Muscle of leg (tissue), 11 donors: Measurements from ENCODE around the gene DDIAS. TPM values are rescaled to one million over a fixed set of nuclear protein-coding genes. Genes with fewer than 3 reads are reported as not detected.

Experiments used
- DNase-seq: peaks from one replicate; pipeline ENCODE4 v3.0.0; 2013
- H3K27ac ChIP-seq: one replicate; pipeline ENCODE4 v1.5.1; 2013; ENCODE audit warnings: mild to moderate bottlenecking, low read length, control low read depth
- H3K27me3 ChIP-seq: one replicate; pipeline ENCODE4 v1.6.1; 2013; ENCODE audit warnings: low read length; ENCODE audit not compliant: control insufficient read depth, insufficient read depth
- H3K36me3 ChIP-seq: one replicate; pipeline ENCODE4 v1.6.1; 2013; ENCODE audit warnings: low read length; ENCODE audit not compliant: control insufficient read depth, insufficient read depth
- H3K4me1 ChIP-seq: one replicate; pipeline ENCODE4 v1.6.1; 2013; ENCODE audit warnings: low read length; ENCODE audit not compliant: control insufficient read depth, insufficient read depth
- H3K4me3 ChIP-seq: one replicate; pipeline ENCODE4 v1.5.1; 2013; ENCODE audit warnings: low read length, control low read depth
- H3K9me3 ChIP-seq: replicated peaks from 2 replicates; pipeline ENCODE4 v1.6.1; 2013; ENCODE audit warnings: low read depth, low read length; ENCODE audit not compliant: control insufficient read depth
- WGBS: methylation state at CpG from one replicate; pipeline ENCODE4 v1.1.5; 2013; ENCODE audit warnings: missing lambda C conversion rate; ENCODE audit not compliant: insufficient coverage; 5-methylcytosine and 5-hydroxymethylcytosine counted together
- polyA plus RNA-seq, 8 donors: library from polyadenylated mRNA; unstranded; fragments of 120-200 nt; gene quantifications; one replicate each; pipeline versions ENCODE4 v1.2.1 to v1.2.3, GENCODE V29; 2013; ENCODE audit warnings: inconsistent platforms in 1 of 8, low replicate concordance in 1 of 8; ENCODE audit not compliant: insufficient read length in 8 of 8, insufficient read depth in 1 of 8
- total RNA-seq: library from RNA; stranded (reverse); fragments of 120-200 nt; gene quantifications from one replicate; pipeline ENCODE4 v1.2.4, GENCODE V29; 2013

The DDIAS gene
- total and polyA plus RNA-seq, 9 donors: 2.6 to 4.4 (median 3.8) TPM

DNA sequence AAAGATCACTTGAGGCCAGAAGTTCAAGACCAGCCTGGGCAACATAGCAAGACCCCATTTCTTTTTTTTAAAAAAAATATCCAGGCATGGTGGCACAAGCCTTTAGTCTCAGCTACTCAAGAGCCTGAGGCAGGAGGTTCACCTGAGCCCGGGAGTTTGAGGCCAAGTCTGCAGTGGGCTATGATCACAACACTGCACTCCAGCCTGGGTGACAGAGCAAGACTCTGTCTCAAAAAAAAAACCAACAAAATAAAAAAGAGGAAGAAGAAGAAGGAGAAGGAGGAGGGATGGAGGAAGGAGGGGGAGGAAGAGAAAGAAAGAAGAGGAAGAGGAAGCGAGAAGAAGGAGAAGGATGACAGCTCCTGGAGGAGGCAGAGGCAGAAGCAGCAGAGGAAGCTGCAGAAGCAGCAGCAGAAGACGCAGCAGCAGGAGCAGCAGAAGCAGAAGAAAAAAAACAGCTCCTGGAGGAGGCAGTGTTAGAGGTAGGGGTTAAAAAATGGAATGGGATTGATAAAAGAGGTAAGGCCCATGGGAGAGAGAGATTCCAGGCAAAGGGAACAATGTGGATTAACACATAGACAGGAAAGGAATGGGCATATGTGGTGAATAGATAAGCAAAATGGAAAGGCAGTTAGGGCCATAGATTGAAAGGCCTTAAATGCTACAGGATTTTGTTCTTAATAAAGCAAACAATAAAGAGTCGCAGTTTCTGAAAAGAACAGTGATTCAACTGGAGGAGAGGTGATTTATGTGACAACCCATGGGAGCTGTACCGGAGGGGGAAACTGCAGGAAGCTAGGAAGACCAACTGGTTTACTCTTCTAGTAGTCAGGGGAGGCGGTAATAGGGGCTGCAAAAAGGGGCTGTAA is 12.2 kb upstream of the DDIAS start:
- Histone ChIP-seq H3K4me3 (no peak overlapping the region), H3K36me3 (no peaks in the 10 kb centered on the region), H3K4me1 (no peaks in the 10 kb centered on the region), H3K27ac (no peak overlapping the region), H3K27me3 (no peaks in the 10 kb centered on the region), H3K9me3 (no peaks in the 10 kb centered on the region)
- 15% methylated on average over 4 of the region's 6 CpGs for WGBS
- DNase-seq: peak; percentile 12

DNA sequence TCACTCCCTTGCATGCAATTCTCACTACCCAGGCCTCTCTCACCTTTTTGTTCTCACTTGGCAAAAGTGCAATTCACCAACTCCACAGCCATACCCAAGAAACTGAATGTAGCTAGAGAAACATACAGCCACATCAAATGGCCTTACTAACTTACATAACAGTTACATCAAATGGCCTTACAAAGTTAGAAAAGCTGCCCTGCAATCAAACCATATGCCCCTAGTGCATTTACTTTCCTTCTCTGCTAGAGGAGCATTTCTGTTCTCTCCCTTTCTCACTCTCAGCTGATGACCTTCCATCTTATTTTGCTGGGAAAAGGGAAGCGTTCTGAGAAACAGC is 11.6 kb upstream of the DDIAS start:
- no peak overlapping the region for H3K4me3 ChIP-seq
- WGBS: 82% methylated on average over 1 of the region's 1 CpG
- no peaks in the 10 kb centered on the region for H3K9me3 ChIP-seq
- no peak for DNase-seq
- no peaks in the 10 kb centered on the region for H3K27me3 ChIP-seq
- no peak overlapping the region for H3K27ac ChIP-seq
- no peaks in the 10 kb centered on the region for H3K36me3 ChIP-seq
- no peaks in the 10 kb centered on the region for H3K4me1 ChIP-seq

DNA sequence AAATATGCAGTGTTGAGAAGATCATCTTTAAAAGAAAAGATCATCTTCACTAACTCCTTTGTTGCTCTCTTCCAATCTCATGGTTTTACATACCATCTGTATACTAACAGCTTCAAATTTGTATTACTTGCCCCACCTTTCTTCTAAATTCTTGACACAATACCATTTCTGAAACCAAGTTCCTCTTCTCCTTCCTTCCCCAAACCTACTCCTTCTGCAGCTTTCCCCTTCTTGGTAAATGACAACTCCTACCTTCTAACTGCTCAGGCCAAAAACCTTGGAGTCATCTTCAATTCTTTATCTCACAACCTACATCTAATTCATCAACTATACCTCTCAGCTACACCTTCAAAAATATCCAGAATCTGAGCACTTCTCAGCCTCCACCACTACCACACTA is 10.6 kb upstream of the DDIAS start:
- H3K27ac ChIP-seq: no peak overlapping the region

DNA sequence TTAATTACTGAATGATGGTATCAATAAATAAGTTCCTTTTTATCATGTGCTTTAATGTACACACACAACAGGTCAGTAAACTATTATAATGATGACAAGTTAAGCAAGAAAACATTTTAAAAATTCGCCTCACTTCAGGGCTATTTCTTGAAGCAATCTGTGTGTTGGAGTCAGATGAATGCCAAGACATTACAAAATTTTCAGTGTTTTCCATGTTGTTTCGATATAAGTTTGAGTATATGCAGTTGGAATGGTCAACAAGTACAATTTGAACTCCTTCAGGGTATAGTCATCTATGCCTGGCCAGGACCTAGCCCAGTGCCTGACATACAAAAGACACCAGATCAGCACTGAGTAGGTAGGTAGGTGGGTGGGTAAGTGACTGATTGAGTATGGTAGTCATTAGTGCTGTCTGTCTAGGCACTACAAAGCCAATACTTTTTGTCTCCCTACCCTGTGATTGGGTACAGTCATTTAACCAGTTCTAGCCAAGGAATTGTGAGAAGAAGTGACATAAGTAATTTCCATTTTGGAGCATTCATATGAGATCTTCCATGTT is 8.8 kb upstream of the DDIAS start:
- Histone ChIP-seq H3K4me3 (no peak overlapping the region), H3K4me1 (no peaks in the 10 kb centered on the region), H3K27me3 (no peaks in the 10 kb centered on the region), H3K9me3 (no peaks in the 10 kb centered on the region), H3K27ac (no peak overlapping the region), H3K36me3 (no peaks in the 10 kb centered on the region)
- DNase-seq: no peak
- no CpG with 5 or more reads among the region's 2 CpGs for WGBS

More for the DNA sequence above, 10.6 kb upstream of the DDIAS start:
- no peaks in the 10 kb centered on the region for H3K4me1 ChIP-seq
- DNase-seq: no peak
- no peaks in the 10 kb centered on the region for H3K9me3 ChIP-seq
- no peak overlapping the region for H3K4me3 ChIP-seq
- H3K27me3 ChIP-seq: no peaks in the 10 kb centered on the region
- no peaks in the 10 kb centered on the region for H3K36me3 ChIP-seq

DNA sequence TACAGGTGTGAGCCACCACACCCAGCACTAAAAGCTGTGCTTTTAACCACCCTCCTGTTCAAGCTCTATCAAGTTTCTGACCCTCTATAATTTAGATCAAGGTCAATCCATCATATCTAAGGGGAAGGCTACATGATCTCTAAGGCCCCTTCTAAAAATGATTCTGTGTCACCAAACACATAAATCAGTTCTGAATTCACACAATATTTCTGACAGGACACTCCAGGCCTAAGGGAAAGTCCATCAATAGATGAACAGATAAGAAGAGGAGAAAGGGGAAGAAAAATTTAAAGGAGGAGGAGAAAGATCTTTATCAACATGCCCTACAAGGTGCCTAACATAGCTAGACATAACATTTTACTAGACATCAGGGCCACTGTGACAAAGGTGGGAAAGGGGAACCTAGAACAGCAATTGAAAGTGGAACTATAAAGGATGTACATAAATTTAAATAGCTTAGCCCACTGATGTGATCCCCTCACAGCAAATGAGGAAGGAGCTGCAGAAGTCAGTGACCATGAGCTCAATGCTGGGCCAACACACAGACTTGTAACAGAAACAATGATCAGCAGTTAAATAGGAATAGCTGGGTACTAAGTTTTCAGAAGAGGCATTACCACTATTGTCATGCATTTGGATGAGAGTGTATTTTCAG is 6.0 kb upstream of the DDIAS start:
- H3K4me1 ChIP-seq: peaks cover 12% of the 10 kb centered on the region
- H3K9me3 ChIP-seq: no peaks in the 10 kb centered on the region
- no peaks in the 10 kb centered on the region for H3K27me3 ChIP-seq
- no peak overlapping the region for H3K4me3 ChIP-seq
- H3K27ac ChIP-seq: no peak overlapping the region
- DNase-seq: no peak
- no peaks in the 10 kb centered on the region for H3K36me3 ChIP-seq

DNA sequence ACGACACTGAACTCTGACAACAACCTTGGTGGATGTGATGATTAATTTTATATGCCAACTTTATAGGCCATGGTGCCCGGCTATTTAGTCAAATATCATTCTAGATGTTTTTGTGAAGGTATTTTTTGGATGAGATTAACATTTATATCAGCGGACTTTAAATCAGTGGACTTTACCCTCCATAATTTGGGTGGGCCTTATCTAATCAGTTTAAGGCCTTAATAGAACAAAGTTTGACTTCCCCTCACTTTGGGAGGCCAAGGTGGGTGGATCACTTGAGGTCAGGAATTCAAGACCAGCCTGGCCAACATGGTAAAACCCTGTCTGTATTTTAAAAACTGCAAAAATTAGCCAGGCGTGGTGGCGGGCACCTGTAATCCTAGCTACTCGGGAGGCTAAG is 5.4 kb upstream of the DDIAS start:
- H3K9me3 ChIP-seq: no peaks in the 10 kb centered on the region
- H3K27me3 ChIP-seq: no peaks in the 10 kb centered on the region
- H3K27ac ChIP-seq: no peak overlapping the region
- 100% methylated on average over 3 of the region's 6 CpGs for WGBS
- no peaks in the 10 kb centered on the region for H3K36me3 ChIP-seq
- no peak for DNase-seq
- no peak overlapping the region for H3K4me3 ChIP-seq
- peaks cover 15% of the 10 kb centered on the region for H3K4me1 ChIP-seq

DNA sequence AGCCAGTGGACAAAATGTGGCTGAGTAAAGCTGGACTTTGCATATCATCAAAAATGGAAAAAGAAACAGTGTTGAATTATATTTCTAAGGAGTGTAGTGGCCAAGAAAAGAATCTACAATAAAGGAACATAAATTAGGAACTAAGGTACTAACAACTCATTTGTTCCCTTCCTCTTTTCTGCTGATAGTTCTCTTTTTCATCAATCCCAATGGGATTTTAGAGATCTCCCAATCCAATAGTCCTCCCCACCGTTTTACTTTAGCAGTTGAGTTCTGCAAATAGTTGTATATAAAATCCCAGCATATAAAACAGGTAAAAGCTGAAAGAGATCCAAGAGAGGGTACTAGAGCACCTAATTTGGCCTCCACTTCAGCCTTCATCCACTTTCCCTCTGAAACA is 3.3 kb upstream of the DDIAS start:
- Histone ChIP-seq H3K4me3 (peak overlapping the region; percentile 1), H3K36me3 (no peaks in the 10 kb centered on the region), H3K27me3 (no peaks in the 10 kb centered on the region), H3K9me3 (no peaks in the 10 kb centered on the region), H3K27ac (no peak overlapping the region), H3K4me1 (peaks cover 22% of the 10 kb centered on the region)
- no CpG with 5 or more reads among the region's 1 CpG for WGBS
- no peak for DNase-seq

DNA sequence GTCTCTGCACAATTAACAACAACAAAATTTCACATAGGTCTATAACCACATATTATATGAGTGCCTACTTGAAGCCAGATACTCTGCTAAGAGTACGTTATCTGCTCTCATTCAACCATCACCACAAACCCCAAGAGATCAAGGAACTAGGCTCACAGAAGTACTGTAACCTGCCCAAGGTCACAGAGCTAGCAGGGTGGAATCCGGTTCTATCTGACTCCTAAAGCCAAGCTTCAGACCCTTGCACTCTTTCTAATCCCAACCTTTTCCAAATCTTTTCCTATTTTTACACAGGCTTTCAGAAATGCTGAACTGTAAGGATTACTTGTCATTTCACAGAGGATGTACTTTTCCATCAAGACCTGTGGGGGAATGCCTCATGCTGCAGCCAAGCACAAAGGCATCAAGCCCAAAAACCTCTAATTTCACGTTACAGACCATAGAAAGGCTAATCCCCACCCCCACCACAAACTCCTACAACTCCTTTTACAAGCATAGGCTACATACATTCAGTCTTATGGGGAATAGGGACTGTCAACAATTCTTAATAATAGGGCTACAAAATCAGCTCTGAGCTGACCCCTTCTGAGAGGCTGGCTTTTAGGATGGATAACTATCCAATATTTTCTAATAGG is 2.2 kb upstream of the DDIAS start:
- H3K27me3 ChIP-seq: no peaks in the 10 kb centered on the region
- 34% methylated on average over 2 of the region's 3 CpGs for WGBS
- no peaks in the 10 kb centered on the region for H3K36me3 ChIP-seq
- H3K4me1 ChIP-seq: peaks cover 22% of the 10 kb centered on the region
- no peaks in the 10 kb centered on the region for H3K9me3 ChIP-seq
- peak overlapping the region; percentile 94 for H3K27ac ChIP-seq
- DNase-seq: peak; percentile 19
- H3K4me3 ChIP-seq: peak overlapping the region; percentile 78

DNA sequence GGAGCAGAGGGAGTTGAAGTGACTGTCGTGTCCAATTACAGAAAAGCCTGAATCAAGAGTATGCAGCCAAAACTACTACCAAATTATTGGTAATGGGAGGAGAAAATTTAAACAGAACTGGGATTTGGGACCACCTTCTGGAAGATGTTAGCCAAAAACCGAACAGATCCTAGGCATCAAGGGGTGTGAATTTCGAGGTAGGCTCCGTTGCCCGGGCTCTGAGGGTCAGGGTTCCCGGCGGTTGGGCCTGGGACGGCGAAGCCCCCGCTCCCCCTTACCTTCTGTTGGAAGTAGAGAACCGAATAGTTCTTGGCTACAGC is 1.6 kb upstream of the DDIAS start:
- H3K36me3 ChIP-seq: no peaks in the 10 kb centered on the region
- WGBS: 4% methylated on average over 6 of the region's 11 CpGs
- H3K4me1 ChIP-seq: peaks cover 22% of the 10 kb centered on the region

More for the DNA sequence above, 1.6 kb upstream of the DDIAS start:
- H3K27me3 ChIP-seq: no peaks in the 10 kb centered on the region
- peak overlapping the region; percentile 78 for H3K4me3 ChIP-seq
- no peaks in the 10 kb centered on the region for H3K9me3 ChIP-seq
- H3K27ac ChIP-seq: peak overlapping the region; percentile 94
- no peak for DNase-seq
